HepG2 (cell line): Measurements from ENCODE around the gene SULT2B1. TPM values are rescaled to one million over a fixed set of nuclear protein-coding genes. Genes with fewer than 3 reads are reported as not detected.
A peak's percentile ranks its signal among the peaks of the same experiment; 100 is the strongest.

Source experiments
- ATAC-seq: fragments of 200-7000 bp; cut with Tn5 transposase; 3 replicates; pipeline ENCODE4 v1.9.1; 2020; ENCODE audit warnings: mild to moderate bottlenecking, moderate library complexity
- BruUV-seq: library from RNA; stranded (reverse); fragments of 400-500 nt; replicated peaks from 2 replicates; lab custom pipeline; 2021; lab: Mats Ljungman, UMichigan
- CTCF ChIA-PET: fragments of 300-600 bp; formaldehyde crosslinking; extraction: SDS; loops from one replicate; lab custom pipeline; 2021; ENCODE audit warnings: low total read pairs, inconsistent platforms, low intra/inter-chr PET ratio; lab: Yijun Ruan, JAX
- POLR2A ChIA-PET: fragments of 350-600 bp; sonication (Branson Sonifier 250); formaldehyde crosslinking; loops from one replicate; lab custom pipeline; 2020; ENCODE audit warnings: antibody characterized with exemption, inconsistent platforms; lab: Yijun Ruan, JAX
- DNase-seq: peaks from one replicate; pipeline ENCODE4 v3.0.0-alpha.2; 2015; ENCODE audit warnings: low spot score
- FAIRE-seq: peaks from 3 replicates; lab custom pipeline; 2011; peaks lifted over from hg19 to GRCh38; lab: Jason Lieb, UNC
- H2AFZ ChIP-seq: one replicate; pipeline ENCODE4 v1.6.1; 2011; ENCODE audit warnings: low read length, inconsistent platforms
- H3K27ac ChIP-seq: fragments of 300-600 bp; 3 replicates; pipeline ENCODE4 v1.8.0; 2011; ENCODE audit warnings: mixed run types, mild to moderate bottlenecking, mixed read lengths, low read length, inconsistent platforms; ENCODE audit not compliant: insufficient read depth; ENCODE audit errors: extremely low read length
- H3K27me3 ChIP-seq, 2 experiments: fragments of 200-600 bp in 1 of 2; 2 replicates in 1 of 2; 3 replicates in 1 of 2; pipeline versions ENCODE4 v1.6.0 to v1.8.0; 2011; ENCODE audit warnings: low read length in 2 of 2, mild to moderate bottlenecking in 2 of 2, moderate library complexity in 2 of 2, inconsistent platforms in 1 of 2; ENCODE audit not compliant: insufficient read depth in 2 of 2, control insufficient read depth in 1 of 2
- H3K36me3 ChIP-seq, 2 experiments: fragments of 200-600 bp in 1 of 2; replicated peaks in 1 of 2; 2 replicates in 1 of 2; 3 replicates in 1 of 2; pipeline versions ENCODE4 v1.5.1 to v1.8.0; 2011; ENCODE audit warnings: low read length in 2 of 2, inconsistent platforms in 1 of 2; ENCODE audit not compliant: insufficient read depth in 2 of 2, control insufficient read depth in 1 of 2
- H3K4me1 ChIP-seq: 2 replicates; pipeline ENCODE4 v1.5.1; 2012; ENCODE audit warnings: low read length, inconsistent platforms; ENCODE audit not compliant: insufficient read depth
- H3K4me2 ChIP-seq: 2 replicates; pipeline ENCODE4 v1.6.0; 2011; ENCODE audit warnings: low read depth, low read length, inconsistent platforms
- H3K4me3 ChIP-seq, 3 experiments: fragments of 200-600 bp in 1 of 3; sonication (generic), shearing (Covaris generic) in 1 of 3; replicated peaks in 1 of 3; 2 replicates each; pipeline ENCODE4 v1.5.1; 2011 to 2016; ENCODE audit warnings: low read length in 3 of 3, inconsistent platforms in 2 of 3, low read depth in 2 of 3, mild to moderate bottlenecking in 2 of 3, control low read depth in 1 of 3, mixed read lengths in 1 of 3; ENCODE audit not compliant: insufficient read depth in 1 of 3
- H3K79me2 ChIP-seq: one replicate; pipeline ENCODE4 v1.6.1; 2011; ENCODE audit warnings: low read length, inconsistent platforms; ENCODE audit not compliant: insufficient read depth
- H3K9ac ChIP-seq: 2 replicates; pipeline ENCODE4 v1.6.0; 2011; ENCODE audit warnings: mild to moderate bottlenecking, low read depth, low read length, inconsistent platforms; ENCODE audit not compliant: insufficient read depth
- H3K9me3 ChIP-seq: 2 replicates; pipeline ENCODE4 v1.5.1; 2012; ENCODE audit warnings: mild to moderate bottlenecking, low read length
- H4K20me1 ChIP-seq: 2 replicates; pipeline ENCODE4 v1.6.0; 2011; ENCODE audit warnings: inconsistent platforms, mild to moderate bottlenecking, low read length, moderate library complexity; ENCODE audit not compliant: insufficient read depth
- BRD4 ChIP-seq: sonication (generic); formaldehyde crosslinking; IDR thresholded peaks from 2 replicates; pipeline ENCODE4 v1.4.0; 2020; ENCODE audit warnings: missing genetic modification reagents
- FOXK2 ChIP-seq: fragments of 450-650 bp; IDR thresholded peaks from 2 replicates; pipeline ENCODE4 v1.6.1; 2016
- FOXP1 ChIP-seq, 2 experiments: fragments of 450-650 bp in 1 of 2; IDR thresholded peaks; 2 replicates each; pipeline ENCODE4 v1.6.1; 2017 to 2018; ENCODE audit warnings: antibody characterized with exemption in 1 of 2
- GABPB1 ChIP-seq: IDR thresholded peaks from 2 replicates; pipeline ENCODE4 v1.6.1; 2016; ENCODE audit warnings: mild to moderate bottlenecking, missing genetic modification reagents, moderate library complexity, missing compliant biosample characterization
- HINFP ChIP-seq: sonication (generic); formaldehyde crosslinking; IDR thresholded peaks from 2 replicates; pipeline ENCODE4 v1.4.0; 2020; ENCODE audit warnings: low read depth, mild to moderate bottlenecking, missing genetic modification reagents
- MAFG ChIP-seq: sonication (generic); formaldehyde crosslinking; IDR thresholded peaks from 2 replicates; pipeline ENCODE4 v1.5.1; 2020; ENCODE audit warnings: mild to moderate bottlenecking, missing genetic modification reagents
- MNT ChIP-seq: fragments of 450-650 bp; IDR thresholded peaks from 2 replicates; pipeline ENCODE4 v1.6.1; 2016
- NFKB2 ChIP-seq: sonication (generic); formaldehyde crosslinking; IDR thresholded peaks from 2 replicates; pipeline ENCODE4 v1.4.0; 2020; ENCODE audit warnings: missing genetic modification reagents, borderline replicate concordance
- PRPF4 ChIP-seq: fragments of 200-400 bp; formaldehyde crosslinking; IDR thresholded peaks from 2 replicates; pipeline ENCODE4 v1.6.1; 2016; ENCODE audit warnings: low read length, low read depth; ENCODE audit not compliant: poor library complexity, severe bottlenecking
- REL ChIP-seq: sonication (generic); formaldehyde crosslinking; conservative IDR thresholded peaks from 2 replicates; pipeline ENCODE4 v1.8.0; 2022; ENCODE audit warnings: mild to moderate bottlenecking, missing genetic modification reagents, moderate library complexity
- TARDBP ChIP-seq: sonication (generic); formaldehyde crosslinking; IDR thresholded peaks from 2 replicates; pipeline ENCODE4 v1.8.0; 2022; ENCODE audit warnings: mild to moderate bottlenecking, missing genetic modification reagents
- TCF12 ChIP-seq, 2 experiments: fragments of 450-650 bp in 1 of 2; sonication (generic) in 1 of 2; formaldehyde crosslinking in 1 of 2; IDR thresholded peaks; 2 replicates each; pipeline versions ENCODE4 v1.6.1 to v1.8.0; 2017 to 2022; ENCODE audit warnings: antibody characterized with exemption in 1 of 2, mild to moderate bottlenecking in 1 of 2, missing genetic modification reagents in 1 of 2, moderate library complexity in 1 of 2
- ZNF747 ChIP-seq: sonication (generic); formaldehyde crosslinking; IDR thresholded peaks from 2 replicates; pipeline ENCODE4 v1.8.1; 2023; ENCODE audit warnings: missing genetic modification reagents, mild to moderate bottlenecking, borderline replicate concordance
- WGBS: methylation state at CpG from one replicate; pipeline ENCODE4 v1.1.6; 2017; ENCODE audit warnings: low lambda C conversion rate; 5-methylcytosine and 5-hydroxymethylcytosine counted together
- in situ Hi-C: cut with HindIII; loops from 2 replicates; pipeline ENCODE4 v1.10.0; 2017; ENCODE audit warnings: low pct_unique_long_range_greater_than_20kb; ENCODE audit not compliant: extremely low pct_ligation_motif_present
- intact Hi-C: fragments of 100-400 bp; cut with micrococcal nuclease; formaldehyde crosslinking; loops from one replicate; pipeline ENCODE4 v1.10.0; 2022; ENCODE audit not compliant: unreplicated experiment
- polyA plus RNA-seq, 8 experiments: library from polyadenylated mRNA; depleted of rRNA in 3 of 8; stranded (reverse) in 7 of 8; unstranded in 1 of 8; fragments of >200 nt; fragmentation: Illumina TruSeq in 4 of 8; extraction: Trizol in 4 of 8; gene quantifications; 2 replicates each; pipeline versions ENCODE4 v1.2.1 to v1.2.3, GENCODE V29; 2011 to 2016; ENCODE audit warnings: low read depth in 4 of 8, missing spikeins in 1 of 8, mixed read lengths in 1 of 8; ENCODE audit not compliant: insufficient read depth in 1 of 8
- total RNA-seq, 5 experiments: library from RNA; depleted of rRNA; stranded (reverse); fragments of >200 nt; fragmentation: Illumina TruSeq; extraction: Trizol; gene quantifications; 2 replicates each; pipeline ENCODE4 v1.2.3, GENCODE V29; 2016; ENCODE audit warnings: low read depth in 1 of 5
- TF ChIP-seq, protein P1 (sequence below): sonication (generic); formaldehyde crosslinking; IDR thresholded peaks from 2 replicates; pipeline ENCODE4; 2020; ENCODE audit warnings: missing genetic modification reagents, mild to moderate bottlenecking, borderline replicate concordance

Gene SULT2B1
- total and polyA plus RNA-seq, 2 of the 13 experiments (the other 11 are each of a cell fraction or from before 2014, with no cell fraction given) = 0.13 TPM; not detected in 1

DNA sequence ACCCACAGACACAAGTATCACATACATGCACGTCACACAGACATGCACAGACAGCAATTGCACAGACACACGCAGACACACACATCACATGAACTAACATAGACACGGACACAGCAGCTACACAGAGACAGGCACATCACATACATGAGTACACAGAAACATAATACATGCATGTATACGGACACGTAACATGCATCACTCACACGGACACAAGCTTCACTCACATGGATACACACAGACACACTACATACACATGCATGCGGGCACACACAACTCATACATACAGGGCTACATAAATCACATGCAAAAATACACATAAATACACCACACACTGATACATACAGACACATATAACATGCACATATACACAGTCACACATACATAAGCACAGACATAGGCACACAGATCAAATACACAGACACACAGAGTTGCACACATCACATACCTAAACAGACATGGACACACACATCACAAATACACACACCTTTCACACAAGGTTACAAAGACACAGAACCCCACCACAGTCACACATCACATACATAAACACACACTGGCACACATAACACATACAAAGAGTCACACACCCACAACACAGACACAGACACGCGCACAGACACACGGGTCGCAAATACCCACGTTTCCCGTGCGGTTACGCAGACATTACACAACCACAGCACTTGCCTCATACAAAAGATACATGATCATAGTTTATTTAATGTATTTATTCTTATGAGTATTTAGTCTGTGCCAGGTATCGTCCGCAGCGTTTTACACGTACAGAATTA is 39.3 kb upstream of the SULT2B1 start (continued):
- no peak for TF ChIP-seq FOXK2
- TF ChIP-seq REL (CRISPR knock-in tag) = peak; percentile 43; the same call in 1 of the 2 replicates
- 0 out of 2 replicates have a peak, but pooled peaks have one; percentile 16 for TF ChIP-seq MNT

- FAIRE-seq (peak; percentile 81), ATAC-seq (peak; percentile 83), DNase-seq (peak; percentile 58)
- no peak overlapping the region for H2AFZ ChIP-seq
- no peak overlapping the region for H3K9ac ChIP-seq
- H3K4me1 ChIP-seq = peaks cover 30% of the 10 kb centered on the region
- no peaks in the 10 kb centered on the region for H4K20me1 ChIP-seq
- H3K36me3 ChIP-seq = no peaks in the 10 kb centered on the region
- H3K4me3 ChIP-seq = peak overlapping the region; percentile 68 to 84 (median 72)
- H3K27ac ChIP-seq = no peak overlapping the region
- WGBS = 6% methylated on average over 20 of the region's 54 CpGs
- peaks cover 6 to 30% of the 10 kb centered on the region in 2 experiments; a peak in 4 of 5 replicates for H3K27me3 ChIP-seq
- CTCF ChIA-PET = no interaction called here
- no peaks in the 10 kb centered on the region for H3K79me2 ChIP-seq
- peak overlapping the region; percentile 84 for H3K4me2 ChIP-seq
- no peaks in the 10 kb centered on the region for H3K9me3 ChIP-seq
- in situ Hi-C loops = no loop called here
- no TSS peak for BruUV-seq
- intact Hi-C loops = no loop called here
- POLR2A ChIA-PET = interaction anchor here (0.9 to 1.0 kb wide), 2 partner anchors 11 to 45 kb away, joined by 3 to 4 read pairs; no protein-coding TSS in a partner anchor
- TF ChIP-seq GABPB1 (CRISPR knock-in tag) (peak; percentile 92), TARDBP (peak; percentile 61), HINFP (CRISPR knock-in tag) (0 out of 2 replicates have a peak, but pooled peaks have one; percentile 37), FOXP1 (IDR thresholded peaks at IDR 0.05) (no peak), FOXP1 (CRISPR knock-in tag; IDR thresholded peaks at IDR 0.05) (no peak), PRPF4 (no peak), TCF12 (IDR thresholded peaks at IDR 0.05) (no peak), TCF12 (CRISPR knock-in tag; IDR thresholded peaks at IDR 0.05) (no peak), ZNF747 (no peak), BRD4 (CRISPR knock-in tag) (no peak), NFKB2 (no peak), MAFG (CRISPR knock-in tag) (no peak)
- TF ChIP-seq, protein P1, sequence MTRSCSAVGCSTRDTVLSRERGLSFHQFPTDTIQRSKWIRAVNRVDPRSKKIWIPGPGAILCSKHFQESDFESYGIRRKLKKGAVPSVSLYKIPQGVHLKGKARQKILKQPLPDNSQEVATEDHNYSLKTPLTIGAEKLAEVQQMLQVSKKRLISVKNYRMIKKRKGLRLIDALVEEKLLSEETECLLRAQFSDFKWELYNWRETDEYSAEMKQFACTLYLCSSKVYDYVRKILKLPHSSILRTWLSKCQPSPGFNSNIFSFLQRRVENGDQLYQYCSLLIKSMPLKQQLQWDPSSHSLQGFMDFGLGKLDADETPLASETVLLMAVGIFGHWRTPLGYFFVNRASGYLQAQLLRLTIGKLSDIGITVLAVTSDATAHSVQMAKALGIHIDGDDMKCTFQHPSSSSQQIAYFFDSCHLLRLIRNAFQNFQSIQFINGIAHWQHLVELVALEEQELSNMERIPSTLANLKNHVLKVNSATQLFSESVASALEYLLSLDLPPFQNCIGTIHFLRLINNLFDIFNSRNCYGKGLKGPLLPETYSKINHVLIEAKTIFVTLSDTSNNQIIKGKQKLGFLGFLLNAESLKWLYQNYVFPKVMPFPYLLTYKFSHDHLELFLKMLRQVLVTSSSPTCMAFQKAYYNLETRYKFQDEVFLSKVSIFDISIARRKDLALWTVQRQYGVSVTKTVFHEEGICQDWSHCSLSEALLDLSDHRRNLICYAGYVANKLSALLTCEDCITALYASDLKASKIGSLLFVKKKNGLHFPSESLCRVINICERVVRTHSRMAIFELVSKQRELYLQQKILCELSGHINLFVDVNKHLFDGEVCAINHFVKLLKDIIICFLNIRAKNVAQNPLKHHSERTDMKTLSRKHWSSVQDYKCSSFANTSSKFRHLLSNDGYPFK (CRISPR knock-in tag) = no peak
Measured at GRCh38 chr19:48513289-48514122, 38.5 kb upstream of the SULT2B1 start.
